ENCODE results near the gene ALDH1A1.

- TF ChIP-seq CTCF (optimal IDR thresholded peaks at IDR 0.05 in 1 of 3, IDR thresholded peaks at IDR 0.05 in 1 of 3, conservative IDR thresholded peaks at IDR 0.05 in 1 of 3; ENCODE audit: extremely low read depth in 1 of 3, insufficient read depth in 2 of 3, low read length in 3 of 3) (no peak), EZH2 (IDR thresholded peaks at IDR 0.05; ENCODE audit: low read length) (no peak)
Observed at GRCh38 chr9:72955126-72955455, 2.2 kb upstream of the ALDH1A1 start.
